ENCODE results near the gene SLC35B2.

Gene SLC35B2

GRCh38 chr6:44298055-44298803, 40.9 kb upstream of the SLC35B2 start:
- Histone ChIP-seq H3K27ac (ENCODE audit: low read length) (no peak overlapping the region), H3K9ac (ENCODE audit: low read length) (peak overlapping the region; percentile 59), H3K9me3 (ENCODE audit: control insufficient read depth, low read depth, low read length) (no peaks in the 10 kb centered on the region), H3K4me1 (ENCODE audit: control insufficient read depth, low read depth, low read length) (peaks cover 6% of the 10 kb centered on the region), H3K27me3 (ENCODE audit: control insufficient read depth, insufficient read depth, low read length) (peaks cover 38% of the 10 kb centered on the region), H3K36me3 (ENCODE audit: control insufficient read depth, low read depth, low read length) (peaks cover 31% of the 10 kb centered on the region), H3K4me3 (ENCODE audit: low read length) (peak overlapping the region; percentile 74)

- H3K27me3 ChIP-seq (ENCODE audit: control insufficient read depth, insufficient read depth, low read length): peaks cover 42% of the 10 kb centered on the region
- peaks cover 23% of the 10 kb centered on the region for H3K36me3 ChIP-seq (ENCODE audit: control insufficient read depth, low read depth, low read length)
- H3K4me3 ChIP-seq (ENCODE audit: low read length): peak overlapping the region; percentile 74
- H3K27ac ChIP-seq (ENCODE audit: low read length): no peak overlapping the region
- H3K4me1 ChIP-seq (ENCODE audit: control insufficient read depth, low read depth, low read length): peaks cover 6% of the 10 kb centered on the region
- peak overlapping the region; percentile 59 for H3K9ac ChIP-seq (ENCODE audit: low read length)
- no peaks in the 10 kb centered on the region for H3K9me3 ChIP-seq (ENCODE audit: control insufficient read depth, low read depth, low read length)
Observed at GRCh38 chr6:44297063-44298038, 40.0 kb upstream of the SLC35B2 start.

GRCh38 chr6:44294832-44295791, 37.8 kb upstream of the SLC35B2 start:
- no peaks in the 10 kb centered on the region for H3K9me3 ChIP-seq (ENCODE audit: control insufficient read depth, low read depth, low read length)
- no peak overlapping the region for H3K4me3 ChIP-seq (ENCODE audit: low read length)
- H3K9ac ChIP-seq (ENCODE audit: low read length): no peak overlapping the region
- peaks cover 50% of the 10 kb centered on the region for H3K27me3 ChIP-seq (ENCODE audit: control insufficient read depth, insufficient read depth, low read length)
- no peak overlapping the region for H3K27ac ChIP-seq (ENCODE audit: low read length)
- H3K4me1 ChIP-seq (ENCODE audit: control insufficient read depth, low read depth, low read length): peaks cover 6% of the 10 kb centered on the region
- H3K36me3 ChIP-seq (ENCODE audit: control insufficient read depth, low read depth, low read length): peaks cover under 1% of the 10 kb centered on the region

- H3K9ac ChIP-seq (ENCODE audit: low read length): no peak overlapping the region
- H3K4me1 ChIP-seq (ENCODE audit: control insufficient read depth, low read depth, low read length): peaks cover under 1% of the 10 kb centered on the region
- H3K27ac ChIP-seq (ENCODE audit: low read length): no peak overlapping the region
- H3K4me3 ChIP-seq (ENCODE audit: low read length): no peak overlapping the region
- peaks cover 48% of the 10 kb centered on the region for H3K27me3 ChIP-seq (ENCODE audit: control insufficient read depth, insufficient read depth, low read length)
- no peaks in the 10 kb centered on the region for H3K36me3 ChIP-seq (ENCODE audit: control insufficient read depth, low read depth, low read length)
- H3K9me3 ChIP-seq (ENCODE audit: control insufficient read depth, low read depth, low read length): no peaks in the 10 kb centered on the region
Observed at GRCh38 chr6:44292661-44293365, 35.5 kb upstream of the SLC35B2 start.

- Histone ChIP-seq H3K9ac (ENCODE audit: low read length) (no peak overlapping the region), H3K9me3 (ENCODE audit: control insufficient read depth, low read depth, low read length) (no peaks in the 10 kb centered on the region), H3K27me3 (ENCODE audit: control insufficient read depth, insufficient read depth, low read length) (peaks cover 46% of the 10 kb centered on the region), H3K36me3 (ENCODE audit: control insufficient read depth, low read depth, low read length) (no peaks in the 10 kb centered on the region), H3K27ac (ENCODE audit: low read length) (no peak overlapping the region), H3K4me3 (ENCODE audit: low read length) (no peak overlapping the region), H3K4me1 (ENCODE audit: control insufficient read depth, low read depth, low read length) (no peaks in the 10 kb centered on the region)
Observed at GRCh38 chr6:44291841-44292240, 34.5 kb upstream of the SLC35B2 start.

GRCh38 chr6:44289726-44290260, 32.5 kb upstream of the SLC35B2 start:
- H3K27me3 ChIP-seq (ENCODE audit: control insufficient read depth, insufficient read depth, low read length): peaks cover 35% of the 10 kb centered on the region
- H3K27ac ChIP-seq (ENCODE audit: low read length): no peak overlapping the region
- no peak overlapping the region for H3K4me3 ChIP-seq (ENCODE audit: low read length)
- no peaks in the 10 kb centered on the region for H3K36me3 ChIP-seq (ENCODE audit: control insufficient read depth, low read depth, low read length)
- H3K9ac ChIP-seq (ENCODE audit: low read length): no peak overlapping the region
- H3K4me1 ChIP-seq (ENCODE audit: control insufficient read depth, low read depth, low read length): no peaks in the 10 kb centered on the region
- H3K9me3 ChIP-seq (ENCODE audit: control insufficient read depth, low read depth, low read length): no peaks in the 10 kb centered on the region

- Histone ChIP-seq H3K27ac (ENCODE audit: low read length) (no peak overlapping the region), H3K27me3 (ENCODE audit: control insufficient read depth, insufficient read depth, low read length) (peaks cover 34% of the 10 kb centered on the region), H3K9me3 (ENCODE audit: control insufficient read depth, low read depth, low read length) (no peaks in the 10 kb centered on the region), H3K9ac (ENCODE audit: low read length) (no peak overlapping the region), H3K4me3 (ENCODE audit: low read length) (no peak overlapping the region), H3K4me1 (ENCODE audit: control insufficient read depth, low read depth, low read length) (no peaks in the 10 kb centered on the region), H3K36me3 (ENCODE audit: control insufficient read depth, low read depth, low read length) (no peaks in the 10 kb centered on the region)
Observed at GRCh38 chr6:44286747-44287146, 29.4 kb upstream of the SLC35B2 start.

- Histone ChIP-seq H3K27ac (ENCODE audit: low read length) (no peak overlapping the region), H3K27me3 (ENCODE audit: control insufficient read depth, insufficient read depth, low read length) (peaks cover 34% of the 10 kb centered on the region), H3K9me3 (ENCODE audit: control insufficient read depth, low read depth, low read length) (no peaks in the 10 kb centered on the region), H3K4me1 (ENCODE audit: control insufficient read depth, low read depth, low read length) (no peaks in the 10 kb centered on the region), H3K36me3 (ENCODE audit: control insufficient read depth, low read depth, low read length) (no peaks in the 10 kb centered on the region), H3K4me3 (ENCODE audit: low read length) (no peak overlapping the region), H3K9ac (ENCODE audit: low read length) (no peak overlapping the region)
Observed at GRCh38 chr6:44286285-44286565, 28.9 kb upstream of the SLC35B2 start.

- Histone ChIP-seq H3K36me3 (ENCODE audit: control insufficient read depth, low read depth, low read length) (no peaks in the 10 kb centered on the region), H3K4me1 (ENCODE audit: control insufficient read depth, low read depth, low read length) (no peaks in the 10 kb centered on the region), H3K9me3 (ENCODE audit: control insufficient read depth, low read depth, low read length) (no peaks in the 10 kb centered on the region), H3K9ac (ENCODE audit: low read length) (no peak overlapping the region), H3K27me3 (ENCODE audit: control insufficient read depth, insufficient read depth, low read length) (peaks cover 34% of the 10 kb centered on the region), H3K4me3 (ENCODE audit: low read length) (no peak overlapping the region), H3K27ac (ENCODE audit: low read length) (no peak overlapping the region)
Observed at GRCh38 chr6:44285552-44286284, 28.4 kb upstream of the SLC35B2 start.

- Histone ChIP-seq H3K36me3 (ENCODE audit: control insufficient read depth, low read depth, low read length) (no peaks in the 10 kb centered on the region), H3K27ac (ENCODE audit: low read length) (no peak overlapping the region), H3K9ac (ENCODE audit: low read length) (no peak overlapping the region), H3K9me3 (ENCODE audit: control insufficient read depth, low read depth, low read length) (no peaks in the 10 kb centered on the region), H3K4me1 (ENCODE audit: control insufficient read depth, low read depth, low read length) (no peaks in the 10 kb centered on the region), H3K27me3 (ENCODE audit: control insufficient read depth, insufficient read depth, low read length) (peaks cover 30% of the 10 kb centered on the region), H3K4me3 (ENCODE audit: low read length) (no peak overlapping the region)
Observed at GRCh38 chr6:44284867-44285266, 27.5 kb upstream of the SLC35B2 start.

Measured in iPS-18a (cell line).